Measurements from ENCODE around the gene KCNJ15. TPM values are rescaled to one million over a fixed set of nuclear protein-coding genes. Genes with fewer than 3 reads are reported as not detected.

KCNJ15 gene
- polyA plus RNA-seq, 1 donor: 0.25 TPM

DNA sequence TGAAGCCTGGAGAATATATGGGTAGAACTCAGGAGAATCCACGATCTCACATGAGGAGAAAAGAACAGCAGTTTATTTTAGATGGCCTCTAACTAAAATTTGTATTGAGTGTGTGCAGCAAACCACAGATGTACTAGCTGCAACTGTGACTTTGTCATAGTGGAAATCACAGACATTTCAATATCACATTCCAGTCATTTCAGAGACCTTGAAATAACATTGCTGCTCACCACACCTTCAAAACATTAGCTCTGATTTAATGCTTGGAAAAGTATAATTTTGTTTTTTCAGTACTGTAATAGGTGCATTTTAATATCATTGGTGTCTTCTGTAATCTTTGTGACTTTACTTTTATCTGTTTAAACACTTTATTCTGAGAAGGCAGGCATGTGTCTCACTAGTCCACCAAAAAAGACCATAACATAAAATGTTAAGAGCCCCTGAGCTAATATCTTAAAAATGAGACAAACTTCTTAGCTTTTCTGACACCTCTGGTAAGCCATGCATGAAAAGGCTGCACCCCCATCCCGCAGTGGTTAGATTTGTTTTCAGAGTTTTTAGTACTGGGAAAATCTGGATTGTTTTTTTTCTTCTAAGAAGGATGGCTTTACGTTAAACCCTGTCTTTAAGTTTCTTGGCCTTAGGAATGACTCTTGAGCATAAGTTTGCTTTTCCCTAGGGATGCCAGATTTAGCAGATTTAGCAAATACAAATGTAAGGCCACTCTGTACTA lies 30.1 kb downstream of the KCNJ15 start:
- Histone ChIP-seq H3K4me3 (ENCODE audit: low read length) (no peak overlapping the region), H3K27ac (ENCODE audit: low read length) (no peak overlapping the region), H3K4me1 (ENCODE audit: control insufficient read depth, insufficient read depth, low read length) (no peaks in the 10 kb centered on the region), H3K9me3 (ENCODE audit: control insufficient read depth, low read depth, low read length) (no peaks in the 10 kb centered on the region), H3K27me3 (ENCODE audit: control insufficient read depth, insufficient read depth, low read length) (no peaks in the 10 kb centered on the region), H3K36me3 (ENCODE audit: control insufficient read depth, insufficient read depth, low read length) (no peaks in the 10 kb centered on the region)
- WGBS (ENCODE audit: insufficient coverage, low lambda C conversion rate): 90% methylated on average over 2 of the region's 3 CpGs
- DNase-seq: no peak

DNA sequence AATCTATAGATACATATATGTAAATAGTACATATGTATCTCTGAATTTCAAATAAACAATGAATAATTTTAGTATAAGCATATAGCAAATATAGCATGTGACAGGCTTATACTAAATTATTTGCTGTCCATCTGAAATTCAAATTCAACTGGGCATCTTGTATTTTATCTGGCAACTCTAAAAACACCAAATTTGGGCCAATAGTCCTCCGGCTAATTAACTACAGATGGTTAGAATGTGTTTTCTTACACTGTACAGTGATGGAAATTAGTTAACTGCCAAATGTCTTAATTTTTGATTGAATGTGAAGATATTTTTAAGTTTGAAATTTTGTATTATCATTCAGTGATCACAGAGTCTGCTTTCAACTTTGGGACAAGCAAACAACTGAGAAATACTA lies 30.7 kb downstream of the KCNJ15 start:
- H3K27me3 ChIP-seq (ENCODE audit: control insufficient read depth, insufficient read depth, low read length): no peaks in the 10 kb centered on the region
- no peak overlapping the region for H3K27ac ChIP-seq (ENCODE audit: low read length)
- no peaks in the 10 kb centered on the region for H3K36me3 ChIP-seq (ENCODE audit: control insufficient read depth, insufficient read depth, low read length)
- H3K4me3 ChIP-seq (ENCODE audit: low read length): no peak overlapping the region
- H3K9me3 ChIP-seq (ENCODE audit: control insufficient read depth, low read depth, low read length): no peaks in the 10 kb centered on the region
- no CpG with 5 or more reads among the region's 1 CpG for WGBS (ENCODE audit: insufficient coverage, low lambda C conversion rate)
- no peaks in the 10 kb centered on the region for H3K4me1 ChIP-seq (ENCODE audit: control insufficient read depth, insufficient read depth, low read length)
- no peak for DNase-seq

DNA sequence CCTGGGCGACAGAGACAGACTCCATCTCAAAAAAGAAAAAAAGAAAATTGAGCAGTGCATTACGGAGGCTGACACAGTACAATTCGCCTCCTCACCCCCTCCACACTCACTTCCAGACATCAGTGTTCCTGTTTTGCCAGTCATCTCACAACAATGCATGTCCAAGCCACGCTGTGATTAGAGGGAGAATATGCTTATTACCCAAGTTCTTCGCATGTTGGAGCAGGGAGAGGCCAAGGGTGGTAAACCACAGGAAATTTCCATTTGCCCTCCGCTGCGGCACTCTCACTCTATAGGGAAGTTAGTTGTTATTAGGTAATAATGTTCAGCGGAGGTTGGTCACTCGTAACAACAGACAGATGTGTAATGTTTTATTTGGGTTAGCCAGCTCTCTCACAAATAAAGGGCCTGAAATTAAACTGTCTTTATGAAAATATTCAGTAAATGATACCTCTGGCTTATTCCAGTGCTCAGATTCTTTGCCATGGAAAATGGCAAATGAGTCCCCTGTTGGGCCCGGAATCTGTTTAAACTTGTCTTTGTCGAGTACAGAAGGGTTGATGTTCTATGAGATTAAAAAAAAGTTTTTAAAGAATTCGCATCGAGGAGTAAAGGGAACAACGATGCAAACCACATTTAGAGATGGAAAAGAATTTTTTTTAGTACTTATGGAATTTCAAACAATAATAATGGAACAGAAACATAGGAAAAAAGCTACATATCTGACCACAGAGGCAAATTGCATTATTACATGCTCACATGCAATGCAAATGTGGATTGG lies 33.1 kb downstream of the KCNJ15 start:
- no peak for DNase-seq
- H3K36me3 ChIP-seq (ENCODE audit: control insufficient read depth, insufficient read depth, low read length): no peaks in the 10 kb centered on the region
- H3K27me3 ChIP-seq (ENCODE audit: control insufficient read depth, insufficient read depth, low read length): no peaks in the 10 kb centered on the region
- 81% methylated on average over 6 of the region's 14 CpGs for WGBS (ENCODE audit: insufficient coverage, low lambda C conversion rate)
- no peak overlapping the region for H3K27ac ChIP-seq (ENCODE audit: low read length)
- no peaks in the 10 kb centered on the region for H3K4me1 ChIP-seq (ENCODE audit: control insufficient read depth, insufficient read depth, low read length)
- H3K4me3 ChIP-seq (ENCODE audit: low read length): no peak overlapping the region
- no peaks in the 10 kb centered on the region for H3K9me3 ChIP-seq (ENCODE audit: control insufficient read depth, low read depth, low read length)

DNA sequence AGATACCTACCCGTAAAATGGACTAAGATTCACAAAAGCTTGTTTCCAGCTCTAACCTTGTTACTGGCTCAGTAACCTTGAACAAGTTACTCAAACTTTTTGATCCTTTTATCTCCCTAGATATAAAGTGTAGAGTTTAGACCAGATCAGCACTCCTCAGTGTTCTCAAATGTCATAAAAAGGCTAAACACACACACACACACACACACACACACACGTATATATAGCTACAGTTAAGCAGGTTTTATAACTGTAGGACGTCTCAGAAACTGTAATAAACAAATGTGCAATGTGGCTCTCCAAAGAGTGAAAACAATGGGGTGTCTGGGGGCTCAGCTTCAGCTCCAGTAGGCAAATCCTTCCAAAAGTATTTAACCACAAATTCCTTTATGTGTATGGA lies 34.0 kb downstream of the KCNJ15 start:
- Histone ChIP-seq H3K9me3 (ENCODE audit: control insufficient read depth, low read depth, low read length) (no peaks in the 10 kb centered on the region), H3K27me3 (ENCODE audit: control insufficient read depth, insufficient read depth, low read length) (no peaks in the 10 kb centered on the region), H3K27ac (ENCODE audit: low read length) (no peak overlapping the region), H3K4me1 (ENCODE audit: control insufficient read depth, insufficient read depth, low read length) (no peaks in the 10 kb centered on the region), H3K36me3 (ENCODE audit: control insufficient read depth, insufficient read depth, low read length) (no peaks in the 10 kb centered on the region), H3K4me3 (ENCODE audit: low read length) (no peak overlapping the region)
- no peak for DNase-seq
- no CpG with 5 or more reads among the region's 3 CpGs for WGBS (ENCODE audit: insufficient coverage, low lambda C conversion rate)

DNA sequence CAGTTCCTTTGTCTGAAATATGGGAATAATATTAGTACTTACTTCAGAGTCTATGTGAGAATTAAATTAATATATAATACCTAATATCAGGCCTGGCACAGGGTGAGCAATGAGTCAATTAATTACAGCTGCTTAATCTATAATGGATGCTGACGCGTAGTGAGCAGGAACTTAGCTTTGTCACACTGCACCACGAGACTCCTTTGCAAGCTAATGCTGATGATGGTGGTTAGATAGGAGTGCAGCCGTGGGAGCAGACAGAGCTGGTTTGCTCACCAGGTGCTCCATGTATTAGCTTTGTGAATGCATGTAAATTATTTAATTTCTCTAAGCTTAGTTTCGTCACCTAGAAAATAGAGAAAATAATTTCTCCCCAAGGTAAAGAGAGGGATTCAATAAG lies 35.1 kb downstream of the KCNJ15 start:
- H3K36me3 ChIP-seq (ENCODE audit: control insufficient read depth, insufficient read depth, low read length): no peaks in the 10 kb centered on the region
- no peak for DNase-seq
- H3K9me3 ChIP-seq (ENCODE audit: control insufficient read depth, low read depth, low read length): no peaks in the 10 kb centered on the region
- H3K4me3 ChIP-seq (ENCODE audit: low read length): no peak overlapping the region
- H3K4me1 ChIP-seq (ENCODE audit: control insufficient read depth, insufficient read depth, low read length): peaks cover 2% of the 10 kb centered on the region
- H3K27ac ChIP-seq (ENCODE audit: low read length): no peak overlapping the region
- WGBS (ENCODE audit: insufficient coverage, low lambda C conversion rate): no CpG with 5 or more reads among the region's 5 CpGs
- no peaks in the 10 kb centered on the region for H3K27me3 ChIP-seq (ENCODE audit: control insufficient read depth, insufficient read depth, low read length)

DNA sequence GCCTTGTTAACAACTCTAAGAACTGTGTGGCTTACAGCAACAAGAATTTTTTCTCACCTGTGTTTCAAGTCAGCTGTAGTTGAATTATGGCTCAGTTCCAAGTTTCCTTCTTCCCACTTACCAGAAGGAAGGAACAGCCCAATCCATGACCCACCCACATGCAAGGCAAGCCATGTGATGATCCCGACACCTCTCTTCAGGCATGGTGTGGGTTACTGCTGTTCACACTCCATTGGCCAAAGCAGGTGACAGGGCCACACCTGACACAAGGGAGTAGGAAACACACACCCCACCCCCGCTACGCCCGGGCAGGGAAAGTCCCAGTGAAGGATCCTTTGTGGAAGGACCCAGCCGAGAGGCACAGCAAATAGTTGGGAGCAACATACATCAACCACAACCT lies 36.3 kb downstream of the KCNJ15 start:
- Histone ChIP-seq H3K27me3 (ENCODE audit: control insufficient read depth, insufficient read depth, low read length) (no peaks in the 10 kb centered on the region), H3K9me3 (ENCODE audit: control insufficient read depth, low read depth, low read length) (no peaks in the 10 kb centered on the region), H3K4me3 (ENCODE audit: low read length) (no peak overlapping the region), H3K4me1 (ENCODE audit: control insufficient read depth, insufficient read depth, low read length) (peaks cover 2% of the 10 kb centered on the region), H3K27ac (ENCODE audit: low read length) (no peak overlapping the region), H3K36me3 (ENCODE audit: control insufficient read depth, insufficient read depth, low read length) (no peaks in the 10 kb centered on the region)
- no peak for DNase-seq
- WGBS (ENCODE audit: insufficient coverage, low lambda C conversion rate): no CpG with 5 or more reads among the region's 5 CpGs

DNA sequence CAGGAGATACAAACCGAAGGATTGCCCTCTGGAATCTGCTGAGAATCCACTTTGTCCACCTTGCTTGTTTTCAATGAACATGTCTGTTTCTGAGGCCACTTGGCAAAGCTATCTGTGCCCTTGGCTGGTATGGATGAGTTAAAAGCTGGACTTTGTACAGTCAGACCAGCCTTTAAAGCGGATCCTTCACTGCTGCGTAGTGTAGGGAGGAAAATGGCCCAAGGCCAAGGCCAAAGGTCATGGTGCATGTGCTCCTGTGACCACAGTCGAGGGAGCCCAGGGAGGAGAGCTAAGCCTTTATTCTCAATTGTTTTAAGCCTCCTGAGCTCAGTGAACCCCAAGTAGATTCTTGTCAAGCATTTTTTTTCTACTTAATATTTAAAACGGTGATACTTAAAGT lies 37.0 kb downstream of the KCNJ15 start:
- no peak overlapping the region for H3K27ac ChIP-seq (ENCODE audit: low read length)
- no peak overlapping the region for H3K4me3 ChIP-seq (ENCODE audit: low read length)
- peak in 1 of 2 donors; percentile 16 for DNase-seq
- no peaks in the 10 kb centered on the region for H3K27me3 ChIP-seq (ENCODE audit: control insufficient read depth, insufficient read depth, low read length)
- H3K36me3 ChIP-seq (ENCODE audit: control insufficient read depth, insufficient read depth, low read length): no peaks in the 10 kb centered on the region
- peaks cover 2% of the 10 kb centered on the region for H3K4me1 ChIP-seq (ENCODE audit: control insufficient read depth, insufficient read depth, low read length)
- no peaks in the 10 kb centered on the region for H3K9me3 ChIP-seq (ENCODE audit: control insufficient read depth, low read depth, low read length)
- 86% methylated on average over 1 of the region's 5 CpGs for WGBS (ENCODE audit: insufficient coverage, low lambda C conversion rate)

DNA sequence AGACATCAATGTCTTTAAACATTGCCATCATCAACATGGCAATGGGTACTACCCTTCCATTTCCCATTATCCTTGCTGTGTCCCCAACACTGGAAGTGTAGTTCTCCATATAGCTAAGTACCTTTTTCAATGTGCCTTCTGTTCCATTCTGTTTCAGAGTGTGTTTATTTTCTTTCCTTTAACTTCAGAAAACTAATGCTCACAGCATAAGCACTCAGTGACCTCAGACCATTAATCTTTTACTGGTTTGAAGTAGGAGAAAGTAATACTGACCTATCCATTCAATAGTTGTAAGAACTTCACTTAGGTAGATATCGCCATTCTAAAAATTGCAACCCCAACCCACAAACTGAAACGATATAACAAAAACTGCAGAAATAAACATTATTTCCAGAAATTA lies 37.8 kb downstream of the KCNJ15 start:
- Histone ChIP-seq H3K4me1 (ENCODE audit: control insufficient read depth, insufficient read depth, low read length) (peaks cover 2% of the 10 kb centered on the region), H3K36me3 (ENCODE audit: control insufficient read depth, insufficient read depth, low read length) (no peaks in the 10 kb centered on the region), H3K4me3 (ENCODE audit: low read length) (no peak overlapping the region), H3K27me3 (ENCODE audit: control insufficient read depth, insufficient read depth, low read length) (no peaks in the 10 kb centered on the region), H3K9me3 (ENCODE audit: control insufficient read depth, low read depth, low read length) (no peaks in the 10 kb centered on the region), H3K27ac (ENCODE audit: low read length) (no peak overlapping the region)
- DNase-seq: no peak
- WGBS (ENCODE audit: insufficient coverage, low lambda C conversion rate): 93% methylated on average over 2 of the region's 2 CpGs

DNA sequence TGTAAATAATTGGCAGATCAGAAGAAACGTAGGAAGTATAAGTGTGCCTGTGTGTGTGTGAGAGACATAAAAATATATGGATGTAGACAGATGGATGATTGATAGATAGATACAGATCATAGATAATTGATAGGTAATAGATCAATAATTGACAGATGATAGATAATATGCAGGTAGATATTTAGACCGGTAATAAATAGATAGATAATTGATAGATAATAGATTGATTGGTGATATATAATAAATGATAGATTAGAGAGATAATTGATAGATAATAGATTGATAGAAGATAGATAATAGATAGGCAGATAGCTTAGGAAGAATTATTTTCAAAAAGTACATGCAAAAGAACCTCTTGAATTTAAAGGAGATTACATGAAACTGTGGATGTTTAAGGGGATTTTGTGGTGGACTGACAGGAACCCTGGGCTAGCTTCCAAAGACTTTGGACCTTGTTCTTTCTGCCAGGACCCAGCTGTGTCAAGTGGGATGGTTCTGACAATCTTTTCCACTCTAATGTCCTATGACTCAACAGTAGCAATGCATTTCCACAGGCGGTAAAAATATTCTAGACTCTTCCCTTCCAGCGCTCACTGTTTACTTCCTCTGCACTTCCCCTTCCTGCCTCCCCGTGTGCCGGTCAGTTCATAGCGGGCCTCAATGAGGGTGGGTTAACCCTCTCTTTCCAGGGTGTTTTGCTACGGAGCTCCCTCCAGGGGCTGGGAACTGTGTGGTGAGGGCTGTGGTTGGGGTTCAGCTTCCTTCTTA lies 39.4 kb downstream of the KCNJ15 start:
- H3K27ac ChIP-seq (ENCODE audit: low read length): no peak overlapping the region
- 100% methylated on average over 2 of the region's 8 CpGs for WGBS (ENCODE audit: insufficient coverage, low lambda C conversion rate)
- no peak for DNase-seq
- H3K4me1 ChIP-seq (ENCODE audit: control insufficient read depth, insufficient read depth, low read length): peaks cover 2% of the 10 kb centered on the region
- H3K4me3 ChIP-seq (ENCODE audit: low read length): no peak overlapping the region
- peaks cover 3% of the 10 kb centered on the region for H3K27me3 ChIP-seq (ENCODE audit: control insufficient read depth, insufficient read depth, low read length)
- H3K9me3 ChIP-seq (ENCODE audit: control insufficient read depth, low read depth, low read length): no peaks in the 10 kb centered on the region
- H3K36me3 ChIP-seq (ENCODE audit: control insufficient read depth, insufficient read depth, low read length): no peaks in the 10 kb centered on the region

DNA sequence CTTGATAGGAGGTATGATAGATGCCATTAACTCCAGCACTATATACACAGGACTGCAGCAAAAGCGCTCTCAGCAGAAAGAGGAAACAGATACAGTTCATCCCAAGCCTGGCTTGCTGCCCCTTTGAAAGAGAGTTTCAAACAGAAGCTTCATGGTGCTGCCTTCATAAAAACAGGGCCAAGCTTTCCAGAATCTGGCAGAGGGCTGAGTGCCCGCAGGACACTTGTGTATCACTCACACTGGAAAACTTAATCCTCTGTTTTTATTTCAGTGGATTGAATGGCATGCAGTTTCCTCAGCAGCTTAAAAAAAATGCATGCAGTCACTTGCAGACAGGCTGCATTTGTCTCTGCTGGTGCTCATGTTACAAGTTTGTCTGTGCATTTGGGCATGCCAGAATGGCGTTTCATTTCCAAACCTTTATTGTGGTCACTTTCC lies 40.4 kb downstream of the KCNJ15 start:
- no peak for DNase-seq
- Histone ChIP-seq H3K4me3 (ENCODE audit: low read length) (no peak overlapping the region), H3K27ac (ENCODE audit: low read length) (no peak overlapping the region), H3K4me1 (ENCODE audit: control insufficient read depth, insufficient read depth, low read length) (peaks cover 2% of the 10 kb centered on the region), H3K36me3 (ENCODE audit: control insufficient read depth, insufficient read depth, low read length) (no peaks in the 10 kb centered on the region), H3K9me3 (ENCODE audit: control insufficient read depth, low read depth, low read length) (no peaks in the 10 kb centered on the region), H3K27me3 (ENCODE audit: control insufficient read depth, insufficient read depth, low read length) (peaks cover 3% of the 10 kb centered on the region)
- no CpG with 5 or more reads among the region's 3 CpGs for WGBS (ENCODE audit: insufficient coverage, low lambda C conversion rate)

Data from large intestine (tissue), 3 donors.